ENCODE measurements around the gene FBXO3.
"Not testable (repeated sequence)": the region's sequence is repeated elsewhere in the genome, so short reads cannot be mapped to it uniquely, and the experiment has no call there.

FBXO3 gene

GRCh38 chr11:33733980-33734379 lies 40.3 kb downstream of the FBXO3 start:
- no peak for DNase-seq (ENCODE audit: extremely low spot score)
- POLR2A ChIA-PET: no interaction called here
- CTCF ChIA-PET: interaction anchor here (0.6 to 18.5 kb wide), 5 partner anchors 9 to 146 kb away, joined by 3 to 265 read pairs (median 7); no protein-coding TSS in a partner anchor
- TF ChIP-seq CTCF (IDR thresholded peaks at IDR 0.05; ENCODE audit: control extremely low read depth, extremely low read depth, low read depth, missing control alignments): no peak

GRCh38 chr11:33731723-33732531 lies 42.4 kb downstream of the FBXO3 start:
- no peak for DNase-seq (ENCODE audit: extremely low spot score)
- ChIA-PET POLR2A (no interaction called here), CTCF (interaction anchor here (18.5 kb wide), 1 partner anchor 11 kb away, joined by 265 read pairs; no protein-coding TSS in a partner anchor)
- no peak for TF ChIP-seq CTCF (IDR thresholded peaks at IDR 0.05; ENCODE audit: control extremely low read depth, extremely low read depth, low read depth, missing control alignments)

- DNase-seq (ENCODE audit: extremely low spot score): no peak
- ChIA-PET POLR2A (no interaction called here), CTCF (interaction anchor here (18.5 kb wide), 1 partner anchor 10 kb away, joined by 265 read pairs; no protein-coding TSS in a partner anchor)
- TF ChIP-seq CTCF (IDR thresholded peaks at IDR 0.05; ENCODE audit: control extremely low read depth, extremely low read depth, low read depth, missing control alignments): no peak
Measured at GRCh38 chr11:33730716-33731115, 43.6 kb downstream of the FBXO3 start.

GRCh38 chr11:33729072-33729664 lies 45.2 kb downstream of the FBXO3 start:
- POLR2A ChIA-PET; DNase-seq (ENCODE audit: extremely low spot score); CTCF ChIA-PET: not testable (repeated sequence)

- POLR2A ChIA-PET; DNase-seq (ENCODE audit: extremely low spot score): not testable (repeated sequence)
- CTCF ChIA-PET: interaction anchor here (15.2 kb wide), 1 partner anchor 12 kb away, joined by 265 read pairs; the partner anchor contains the start of gene CD59
Measured at GRCh38 chr11:33727539-33727938, 46.8 kb downstream of the FBXO3 start.

- ChIA-PET POLR2A (interaction anchor here (0.6 kb wide), 1 partner anchor 306 kb away, joined by 9 read pairs; no protein-coding TSS in a partner anchor), CTCF (interaction anchor here (1.9 to 15.2 kb wide), 2 partner anchors 9 to 14 kb away, joined by 10 to 265 read pairs; partner anchors contain the start of gene CD59)
- no peak for DNase-seq (ENCODE audit: extremely low spot score)
- TF ChIP-seq CTCF (IDR thresholded peaks at IDR 0.05; ENCODE audit: control extremely low read depth, extremely low read depth, low read depth, missing control alignments): no peak
Measured at GRCh38 chr11:33725496-33725895, 48.8 kb downstream of the FBXO3 start.

- CTCF ChIA-PET: interaction anchor here (0.9 to 15.2 kb wide), 3 partner anchors 9 to 18 kb away, joined by 3 to 265 read pairs (median 10); partner anchors contain the start of gene CD59
- no peak for TF ChIP-seq CTCF (IDR thresholded peaks at IDR 0.05; ENCODE audit: control extremely low read depth, extremely low read depth, low read depth, missing control alignments)
- POLR2A ChIA-PET: interaction anchor here (0.5 kb wide), 1 partner anchor 403 kb away, joined by 4 read pairs; no protein-coding TSS in a partner anchor
- no peak for DNase-seq (ENCODE audit: extremely low spot score)
Measured at GRCh38 chr11:33724644-33725035, 49.7 kb downstream of the FBXO3 start.

All from GM10248 (cell line).